ENCODE results near the gene GNA12.
"Not testable (repeated sequence)": the region's sequence is repeated elsewhere in the genome, so short reads cannot be mapped to it uniquely, and the experiment has no call there.

The GNA12 gene

DNA sequence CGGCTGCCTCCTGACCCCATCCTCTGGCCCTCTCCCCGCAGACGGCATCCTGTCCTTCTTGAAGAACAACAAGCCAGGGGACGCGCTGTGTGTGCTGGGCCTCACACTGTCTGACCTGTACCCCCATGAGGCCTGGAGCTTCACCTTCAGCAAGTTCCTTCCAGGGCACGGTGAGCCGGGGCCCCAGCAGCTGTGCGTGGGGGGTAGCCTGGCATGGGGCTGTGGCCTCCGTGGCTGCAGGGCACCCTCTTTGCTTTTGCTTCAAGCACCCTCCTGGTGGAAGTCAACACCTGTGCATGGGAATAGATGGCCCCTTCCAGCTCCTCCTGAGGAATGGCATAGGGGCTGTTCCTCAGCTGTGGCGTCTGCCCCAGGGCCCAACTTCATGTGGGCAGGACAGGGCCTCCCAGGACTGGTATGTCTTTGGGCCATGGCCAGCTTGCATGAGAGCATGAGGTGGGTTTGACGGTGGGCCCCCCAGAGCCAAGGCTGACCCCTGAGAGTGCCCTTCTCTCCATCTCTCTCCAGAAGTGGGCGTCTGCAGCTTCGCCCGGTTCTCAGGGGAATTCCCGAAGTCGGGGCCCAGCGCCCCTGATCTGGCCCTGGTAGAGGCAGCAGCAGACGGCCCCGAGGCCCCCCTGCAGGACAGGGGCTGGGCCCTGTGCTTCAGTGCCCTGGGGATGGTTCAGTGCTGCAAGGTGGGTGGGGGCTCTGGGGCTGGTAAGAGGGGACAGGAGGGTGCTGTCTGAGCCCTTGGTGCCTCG is 135.4 kb downstream of the GNA12 start:
- no peak for FAIRE-seq

DNA sequence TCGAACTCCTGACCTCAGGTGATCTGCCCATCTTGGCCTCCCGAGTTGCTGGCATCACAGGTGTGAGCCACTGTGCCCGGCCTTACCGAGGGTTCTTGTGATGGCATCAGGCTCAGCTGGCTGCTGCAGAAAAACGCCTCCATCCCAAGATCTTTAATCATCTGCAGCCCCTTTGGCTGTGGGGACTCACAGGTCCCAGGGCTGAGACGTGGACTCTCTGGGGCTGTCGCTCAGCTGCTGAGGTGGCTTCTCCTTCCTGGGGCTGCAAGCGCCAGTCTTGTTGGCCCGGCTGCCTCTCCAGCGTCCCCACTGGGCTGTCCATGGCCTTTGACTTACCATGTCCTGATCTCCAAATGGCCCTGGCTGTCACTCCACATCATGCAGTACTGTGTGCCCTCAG is 136.1 kb downstream of the GNA12 start:
- no peak for FAIRE-seq

DNA sequence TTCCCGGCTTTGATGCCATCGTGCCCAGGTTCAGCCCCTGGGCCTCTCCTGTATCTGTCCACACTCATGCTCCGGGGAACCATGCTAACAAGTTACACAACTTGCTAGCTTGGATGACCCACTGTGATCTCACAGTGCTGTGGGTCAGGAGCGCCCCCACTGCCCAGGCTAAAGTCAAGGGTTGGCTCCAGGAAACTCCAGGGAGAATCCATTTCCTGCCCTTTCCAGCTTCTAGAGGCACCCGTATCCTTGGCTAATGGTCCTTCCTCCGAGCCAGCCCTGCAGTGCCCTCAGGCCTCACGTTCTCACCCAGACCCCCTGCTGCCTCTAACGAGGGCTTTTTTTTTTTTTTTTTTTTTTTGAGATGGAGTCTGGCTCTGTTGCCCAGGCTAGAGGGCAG is 136.6 kb downstream of the GNA12 start:
- FAIRE-seq, result no peak

DNA sequence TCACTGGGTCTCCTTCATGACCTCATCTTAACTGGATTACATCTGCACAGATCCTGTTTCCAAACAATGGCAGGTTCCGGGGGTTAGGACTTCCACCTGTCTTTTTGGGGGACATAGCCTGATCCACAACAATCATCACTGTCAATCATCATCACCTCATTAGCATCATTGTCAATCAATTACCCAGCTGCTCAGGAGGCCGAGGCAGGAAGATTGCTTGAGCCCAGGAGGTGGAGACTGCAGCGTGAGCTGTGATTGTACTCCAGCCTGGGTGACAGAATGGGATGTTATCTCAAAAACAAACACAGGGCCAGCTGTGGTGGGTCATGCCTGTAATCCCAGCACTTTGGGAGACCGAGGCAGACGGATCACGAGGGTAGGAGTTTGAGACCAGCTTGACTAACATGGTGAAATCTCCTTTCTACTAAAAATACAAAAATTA is 137.4 kb downstream of the GNA12 start:
- no peak for FAIRE-seq

DNA sequence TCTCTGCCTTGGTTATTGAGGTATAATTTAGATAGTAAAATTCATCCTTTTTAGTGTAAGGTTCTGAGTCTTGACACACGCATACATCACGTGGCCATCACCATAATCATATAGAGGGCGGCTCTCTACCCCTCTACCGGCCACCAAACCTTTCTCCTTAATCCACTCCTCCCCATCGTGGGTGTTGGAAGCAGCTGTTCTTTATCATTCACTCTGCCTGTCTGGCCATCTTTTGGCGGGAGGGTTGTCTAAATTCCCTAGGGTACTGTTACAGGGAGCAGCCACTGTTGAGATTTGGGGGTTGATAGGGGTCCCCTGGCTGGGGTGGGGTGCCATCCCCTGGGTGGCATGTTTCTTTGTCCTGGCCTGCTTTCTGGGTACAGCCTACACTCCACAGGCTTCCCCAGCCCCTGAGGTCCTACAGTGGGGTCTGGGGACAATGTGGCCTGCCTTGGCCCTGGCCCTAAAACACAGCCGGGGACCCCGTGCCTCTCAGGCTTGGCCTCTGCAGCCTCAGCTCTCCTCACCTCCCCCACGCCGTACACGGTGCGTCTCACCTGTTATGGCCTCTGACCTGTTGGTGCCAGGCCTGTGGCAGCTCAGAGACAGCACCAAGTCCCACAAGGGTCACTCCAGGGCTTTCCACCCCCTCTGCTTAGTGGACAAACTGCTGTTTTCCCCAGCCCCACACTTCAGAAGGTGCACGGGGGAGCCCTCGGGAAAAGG is 138.6 kb downstream of the GNA12 start:
- FAIRE-seq, result no peak

DNA sequence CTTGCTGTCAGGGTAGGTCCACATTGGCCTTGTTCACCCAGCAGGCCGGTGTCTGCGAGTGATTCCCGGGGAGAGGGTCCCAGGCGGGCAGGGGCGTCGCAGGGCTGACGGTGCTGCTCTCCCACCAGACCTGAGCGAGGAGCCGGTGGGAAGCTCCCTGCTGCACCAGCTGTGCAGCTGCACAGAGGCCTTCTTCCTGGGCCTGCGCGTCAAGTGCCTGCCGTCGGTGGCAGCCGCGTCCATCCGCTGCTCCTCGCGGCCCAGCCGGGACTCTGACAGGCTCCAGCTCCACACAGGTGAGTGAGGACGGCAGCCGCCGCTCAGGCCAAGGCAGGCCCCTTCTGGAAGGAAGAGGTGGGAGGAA is 141.5 kb downstream of the GNA12 start:
- no peak for FAIRE-seq

DNA sequence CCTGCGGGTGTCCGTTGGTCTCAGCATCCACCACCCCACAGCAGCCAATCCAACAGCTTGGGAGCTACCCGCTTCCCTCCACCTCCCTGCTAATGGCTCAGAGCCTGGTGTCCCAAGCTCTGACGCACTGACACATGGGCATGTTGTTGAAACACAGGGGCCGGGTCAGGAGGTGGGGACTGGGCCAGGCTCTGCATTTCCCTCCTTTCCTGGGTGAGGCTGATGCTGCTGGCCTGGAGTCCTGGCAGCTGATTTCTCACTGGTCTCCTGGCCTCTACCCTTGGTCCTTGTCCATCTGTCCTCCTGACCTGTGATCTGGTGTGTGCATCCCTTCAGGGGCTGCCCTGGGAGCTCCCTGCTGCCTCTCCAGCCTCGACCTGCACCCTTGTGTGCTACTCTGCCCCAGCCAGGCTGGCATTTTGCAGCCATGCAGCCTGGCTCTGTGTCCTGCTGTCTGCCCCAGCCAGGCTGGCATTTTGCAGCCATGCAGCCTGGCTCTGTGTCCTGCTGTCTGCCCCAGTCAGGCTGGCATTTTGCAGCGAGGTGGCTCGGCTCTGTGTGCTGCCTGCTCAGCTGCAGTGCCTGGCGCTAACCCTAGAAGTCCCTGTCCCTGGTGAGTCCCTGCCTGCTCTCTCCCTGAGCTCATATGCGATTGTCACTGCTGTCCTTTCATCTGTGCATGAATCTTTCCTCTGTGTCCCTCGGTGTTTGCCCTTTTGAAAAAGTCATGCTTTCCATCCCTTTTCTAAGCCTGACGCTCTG is 142.1 kb downstream of the GNA12 start:
- FAIRE-seq, result no peak

DNA sequence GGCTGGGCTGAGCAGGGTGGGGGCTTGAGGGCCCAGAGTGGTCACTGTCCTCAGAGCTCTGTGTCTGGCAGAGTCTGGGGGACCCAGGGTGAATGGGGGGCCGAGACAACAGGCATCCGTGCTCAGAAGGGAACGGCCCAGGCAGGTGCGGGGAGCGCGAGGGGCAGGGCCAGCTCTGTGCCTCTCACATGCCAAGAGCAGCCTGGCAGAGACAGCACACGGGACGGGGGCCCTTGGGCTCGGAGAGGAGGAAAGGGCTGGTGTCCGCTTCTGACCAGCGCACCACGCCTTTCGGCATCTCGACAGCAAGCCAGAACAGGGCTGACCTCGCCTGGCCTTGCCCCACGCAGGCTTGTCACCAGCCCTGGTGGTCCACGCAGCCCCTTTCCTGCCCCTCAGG is 142.7 kb downstream of the GNA12 start:
- FAIRE-seq, result no peak

DNA sequence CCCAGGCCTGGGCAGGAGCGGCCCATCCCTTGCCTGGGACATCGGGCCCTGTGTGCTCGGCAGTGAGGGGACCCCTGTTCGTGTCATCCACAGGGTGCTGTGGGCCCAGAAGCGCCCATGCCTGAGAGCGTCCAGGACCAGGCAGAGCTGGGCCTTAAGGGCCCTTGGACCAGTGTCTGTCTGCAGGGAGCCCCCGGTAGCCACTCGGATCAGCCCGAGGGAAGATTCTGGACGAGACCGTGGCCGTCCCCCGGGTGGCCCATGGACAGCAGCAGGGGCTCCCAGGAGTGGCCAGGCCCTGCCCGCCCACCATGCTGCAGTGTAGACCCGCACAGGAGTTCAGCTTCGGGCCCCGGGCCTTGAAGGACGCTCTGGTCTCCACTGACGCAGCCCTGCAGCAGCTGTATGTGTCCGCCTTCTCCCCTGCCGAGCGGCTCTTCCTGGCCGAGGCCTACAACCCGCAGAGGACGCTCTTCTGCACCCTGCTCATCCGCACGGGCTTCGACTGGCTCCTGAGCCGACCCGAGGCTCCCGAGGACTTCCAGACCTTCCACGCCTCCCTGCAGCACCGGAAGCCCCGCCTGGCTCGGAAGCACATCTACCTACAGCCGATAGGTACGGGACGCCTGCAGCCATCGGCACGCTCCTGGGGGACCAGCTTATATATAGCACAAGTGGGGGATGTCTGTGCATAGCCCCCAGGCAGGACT is 143.8 kb downstream of the GNA12 start:
- FAIRE-seq, result no peak

DNA sequence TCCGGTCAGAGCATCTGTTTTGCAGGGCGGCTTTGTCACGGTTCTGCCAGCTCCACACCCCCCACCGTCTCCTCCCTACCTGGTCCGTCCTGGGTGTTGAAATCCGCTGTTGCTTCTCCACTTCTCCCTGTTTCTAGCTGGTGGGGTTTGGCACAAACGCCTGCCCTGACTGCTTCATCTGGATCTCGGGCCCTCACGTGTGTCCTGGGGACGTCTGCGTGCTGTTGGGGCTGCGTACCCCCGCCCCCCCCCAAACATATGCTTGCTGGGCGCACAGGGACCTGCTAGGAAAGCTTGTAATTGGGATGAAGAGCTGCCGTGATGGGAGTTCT is 144.9 kb downstream of the GNA12 start:
- no peak for FAIRE-seq

DNA sequence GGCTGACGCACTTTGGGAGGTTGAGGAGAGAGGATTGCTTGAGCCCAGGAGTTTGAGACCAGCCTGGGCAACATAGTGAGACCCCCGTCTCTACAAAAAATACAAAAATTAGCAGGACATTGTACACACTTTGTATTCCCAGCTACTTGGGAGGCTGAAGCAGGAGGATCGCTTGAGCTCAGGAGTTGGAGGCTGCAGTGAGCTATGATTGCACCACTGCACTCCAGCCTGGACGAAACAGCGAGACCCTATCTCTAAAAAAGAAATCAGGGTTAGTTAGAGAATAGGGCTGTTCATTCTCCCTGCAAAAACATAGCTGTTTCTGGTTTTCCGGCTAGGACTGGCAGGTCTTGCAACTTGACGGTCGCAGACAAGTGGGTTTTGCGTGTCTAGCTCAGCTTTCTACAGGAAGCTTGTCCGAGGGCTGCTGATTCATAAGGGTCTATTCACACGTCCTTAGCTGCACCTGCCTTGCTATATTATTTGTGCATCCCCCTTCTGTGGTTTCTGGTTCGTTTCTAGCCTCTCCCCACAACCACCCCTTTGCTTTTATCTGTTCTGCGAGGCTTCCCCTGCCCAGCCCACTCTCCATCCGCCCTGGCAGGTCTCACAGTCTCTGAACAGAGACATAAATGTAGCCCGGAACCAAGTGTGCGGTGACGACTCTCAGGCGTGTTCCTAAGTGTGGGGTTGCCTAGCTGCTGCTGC is 145.4 kb downstream of the GNA12 start:
- no peak for FAIRE-seq

DNA sequence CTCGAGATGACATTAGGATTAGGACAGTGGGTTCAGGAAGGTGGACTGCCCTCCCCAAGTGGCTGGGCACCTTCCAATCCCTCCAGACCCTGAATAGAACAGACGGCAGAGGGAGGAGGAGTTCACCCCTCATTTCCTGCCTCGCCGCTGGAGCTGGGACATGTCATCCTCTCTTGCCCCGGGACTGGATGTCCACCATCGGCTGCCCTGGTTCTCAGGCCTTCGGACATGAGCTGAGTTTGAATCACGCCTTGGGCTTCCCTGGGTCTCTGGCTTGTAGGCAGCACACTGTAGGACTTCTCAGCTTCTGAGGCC is 150.0 kb downstream of the GNA12 start:
- not testable (repeated sequence) for FAIRE-seq

DNA sequence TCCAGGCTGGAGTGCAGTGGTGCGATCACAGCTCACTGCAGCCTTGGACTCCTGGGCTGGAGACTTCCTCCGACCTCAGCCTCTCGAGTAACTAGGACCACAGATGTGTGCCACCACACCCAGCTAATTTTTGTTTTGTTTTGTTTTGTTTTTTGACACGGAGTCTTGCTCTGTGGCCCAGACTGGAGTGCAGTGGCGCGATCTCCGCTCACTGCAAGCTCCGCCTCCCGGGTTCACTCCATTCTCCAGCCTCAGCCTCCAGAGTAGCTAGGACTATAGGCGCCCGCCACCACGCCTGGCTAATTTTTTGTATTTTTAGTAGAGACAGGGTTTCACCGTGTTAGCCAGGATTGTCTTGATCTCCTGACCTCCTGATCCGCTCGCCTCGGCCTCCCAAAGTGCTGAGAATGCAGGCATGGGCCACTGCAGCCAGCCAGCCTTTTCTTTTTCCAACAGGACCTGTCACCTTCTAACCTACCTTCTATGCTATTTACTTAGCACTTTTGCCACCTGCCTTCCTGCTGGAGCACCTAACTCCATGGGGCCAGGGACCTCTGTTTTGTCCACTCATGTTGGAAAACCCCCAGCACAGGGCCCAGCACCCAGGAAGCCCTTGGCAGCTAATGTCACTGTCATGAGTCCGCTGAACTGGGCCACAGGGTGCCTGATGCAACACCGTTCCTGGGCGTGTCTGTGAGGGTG is 150.5 kb downstream of the GNA12 start:
- not testable (repeated sequence) for FAIRE-seq

DNA sequence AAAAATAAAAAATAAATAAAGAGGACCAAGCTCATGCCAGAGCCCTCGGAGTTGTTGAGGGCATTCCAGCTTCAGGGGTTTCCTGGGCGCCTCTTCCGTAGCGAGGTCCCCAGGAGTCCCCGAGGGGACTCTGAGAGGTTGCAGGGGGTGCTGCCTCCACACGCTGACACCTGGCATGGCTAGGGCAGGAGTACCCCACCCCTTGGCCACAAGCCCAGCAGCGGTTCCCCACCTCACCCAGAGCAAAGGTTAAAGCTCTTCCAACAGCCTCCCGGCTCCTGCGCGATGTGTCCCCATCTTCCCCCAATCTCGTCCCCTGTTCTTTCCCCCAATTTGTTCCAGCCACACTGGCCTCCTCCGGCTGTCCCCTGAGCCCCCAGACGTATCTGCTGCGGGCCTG is 151.6 kb downstream of the GNA12 start:
- FAIRE-seq, result no peak

DNA sequence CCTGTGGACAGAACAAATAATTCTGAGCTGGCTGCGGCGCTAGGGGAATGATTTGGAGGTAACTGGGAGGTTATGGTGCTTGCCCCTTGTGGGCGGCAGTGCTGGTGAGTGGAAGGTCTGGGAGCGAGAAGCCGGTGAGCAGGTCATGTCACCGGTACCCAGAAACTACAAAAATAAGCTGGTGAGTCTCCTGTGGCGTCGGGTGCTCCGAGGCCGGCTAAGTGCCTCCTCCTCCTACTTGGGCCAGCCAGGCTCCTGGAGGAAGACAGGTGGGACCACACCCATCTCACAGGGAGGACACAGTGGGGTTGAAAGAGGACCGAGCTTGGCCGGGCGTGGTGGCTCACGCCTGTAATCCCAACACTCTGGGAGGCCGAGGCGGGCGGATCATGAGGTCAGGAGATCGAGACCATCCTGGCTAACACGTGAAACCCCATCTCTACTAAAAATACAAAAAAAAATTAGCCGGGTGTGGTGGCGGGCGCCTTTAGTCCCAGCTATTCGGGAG is 152.1 kb downstream of the GNA12 start:
- FAIRE-seq, result not testable (repeated sequence)

DNA sequence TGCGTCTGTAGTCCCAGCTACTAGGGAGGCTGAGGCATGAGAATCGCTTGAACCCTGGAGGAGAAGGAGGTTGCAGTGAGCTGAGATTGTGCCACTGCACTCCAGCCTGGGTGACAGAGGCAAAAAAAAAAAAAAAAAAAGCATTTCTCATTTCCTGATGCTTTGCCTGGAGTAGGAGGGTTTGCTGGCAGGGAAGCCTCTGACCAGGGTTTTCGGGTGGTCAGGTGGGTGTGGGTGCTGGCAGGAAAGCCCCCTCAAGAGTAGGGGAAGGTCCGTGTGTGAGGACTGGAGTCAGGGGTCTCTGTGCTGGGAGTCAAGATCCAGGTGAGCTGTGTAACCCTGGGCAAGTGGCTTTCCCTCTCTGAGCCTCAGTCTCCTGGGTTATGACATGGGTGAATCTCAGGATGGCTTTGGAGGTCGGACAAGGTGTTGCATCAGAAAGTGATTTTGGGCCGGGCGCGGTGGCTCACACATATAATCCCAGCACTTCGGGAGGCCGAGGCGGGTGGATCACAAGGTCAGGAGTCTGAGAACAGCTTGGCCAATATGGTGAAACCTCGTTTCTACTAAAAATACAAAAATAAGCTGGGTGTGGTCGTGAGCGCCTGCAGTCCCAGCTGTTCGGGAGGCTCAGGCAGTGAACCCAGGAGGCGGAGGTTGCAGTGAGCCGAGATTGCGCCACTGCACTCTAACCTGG is 152.9 kb downstream of the GNA12 start:
- FAIRE-seq, result no peak

DNA sequence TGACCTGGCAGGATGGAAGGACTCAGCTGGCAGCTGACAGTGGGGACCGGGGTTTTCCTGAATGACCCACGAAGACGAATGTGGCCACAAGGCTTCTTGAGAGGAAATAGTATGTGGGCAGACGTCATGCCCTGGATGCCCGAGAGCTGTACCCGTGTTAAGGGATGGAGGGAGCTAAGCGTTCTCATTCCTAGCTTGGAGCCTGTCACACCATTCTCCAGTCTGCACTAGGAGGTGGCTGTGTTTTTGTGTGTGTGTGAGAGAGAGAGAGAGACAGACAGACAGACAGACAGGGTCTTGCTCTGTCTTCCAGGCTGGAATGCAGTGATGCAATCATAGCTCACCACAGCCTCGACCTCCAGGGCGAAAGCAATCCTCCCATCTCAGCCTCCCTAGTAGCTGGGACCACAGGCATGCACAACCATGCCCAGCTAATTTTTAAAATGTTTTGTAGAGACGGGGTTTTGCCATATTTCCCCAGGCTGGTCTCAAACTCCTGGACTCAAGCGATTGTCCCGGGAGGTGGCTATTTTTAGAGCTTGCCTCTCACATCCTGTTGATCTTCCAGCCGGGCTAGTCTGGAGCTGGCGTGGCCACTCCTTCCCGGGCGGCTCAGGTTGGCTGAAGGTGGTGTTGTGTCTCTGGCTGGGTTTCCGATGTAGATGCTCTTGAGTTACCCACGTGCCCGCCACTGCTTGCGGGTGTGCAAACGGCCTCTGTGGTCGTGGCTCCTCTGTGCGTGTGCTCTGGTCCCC is 154.0 kb downstream of the GNA12 start:
- no peak for FAIRE-seq

DNA sequence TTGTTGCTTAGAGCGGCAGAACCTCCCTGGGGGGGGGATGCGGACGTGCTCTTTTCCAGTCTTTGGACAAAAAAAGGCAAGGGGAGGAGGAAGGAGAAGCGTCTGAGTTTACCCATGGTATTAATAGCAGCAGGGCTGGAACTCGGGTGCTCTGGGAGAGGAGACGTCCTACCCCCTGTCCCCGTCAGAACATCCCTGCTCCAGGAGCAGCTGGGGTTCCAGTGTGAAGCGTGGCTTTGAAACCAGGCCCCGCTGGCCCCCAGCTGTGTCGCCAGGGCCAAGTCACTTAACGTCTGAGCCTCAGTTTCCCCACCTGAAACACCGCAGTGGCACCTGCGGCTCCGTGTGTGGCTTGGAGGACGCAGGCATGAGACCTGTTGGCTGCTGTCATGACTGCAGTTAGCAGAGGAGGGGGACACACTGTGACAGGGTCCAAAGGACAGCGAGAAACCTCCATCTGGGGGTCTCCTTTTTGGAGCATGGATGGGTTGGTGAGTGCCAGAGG is 154.7 kb downstream of the GNA12 start:
- no peak for FAIRE-seq

DNA sequence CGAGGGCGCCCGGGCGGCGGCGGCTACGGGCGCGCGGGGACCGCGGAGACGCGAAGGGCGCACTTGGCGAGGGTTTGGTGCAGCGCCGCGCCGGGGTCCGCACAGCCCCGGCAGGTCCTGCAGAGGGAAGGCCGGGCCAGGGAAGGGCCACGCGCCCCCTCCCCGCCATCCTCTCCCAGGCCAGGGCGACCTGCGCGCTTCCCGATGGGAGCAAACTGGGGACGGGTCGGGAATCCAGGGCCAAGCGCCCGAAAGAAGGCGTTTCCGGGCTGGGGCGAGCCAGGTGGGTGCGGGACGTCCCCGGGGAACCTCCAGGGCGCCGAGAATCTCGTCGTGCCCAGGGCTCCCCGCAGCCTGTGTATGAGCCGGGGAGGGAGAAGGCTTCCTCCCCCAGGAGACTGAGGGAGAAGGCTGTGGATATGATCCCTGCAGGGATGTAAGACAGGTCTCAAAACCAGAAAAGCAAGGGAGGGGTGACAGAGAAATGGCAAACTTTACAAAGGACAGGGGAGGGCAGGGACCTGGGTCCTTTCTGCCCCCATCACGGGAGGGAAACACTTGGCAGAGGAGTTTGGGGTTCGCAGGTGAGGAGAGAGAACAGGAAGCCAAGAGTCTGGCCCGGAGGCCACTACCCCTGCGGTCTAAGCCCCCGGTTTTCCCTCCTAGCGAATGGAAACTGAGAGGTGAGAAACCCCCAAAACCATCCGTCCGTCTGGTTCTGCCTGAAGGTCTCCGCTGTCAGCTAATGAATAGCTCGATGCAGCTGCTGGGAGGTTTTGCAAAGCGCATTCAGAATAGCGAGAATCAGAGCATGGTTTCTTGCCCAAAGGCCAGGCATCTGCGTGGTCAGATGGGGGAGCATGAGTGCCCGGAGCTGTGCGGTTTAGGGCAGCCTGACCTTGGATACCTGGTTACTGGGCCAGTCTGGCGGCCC is 155.4 kb downstream of the GNA12 start:
- FAIRE-seq, result no peak

Data from A204.1 (cell line).